Gastrocnemius medialis (tissue), 4 donors: Measurements from ENCODE around the gene FDX1. TPM values are rescaled to one million over a fixed set of nuclear protein-coding genes. Genes with fewer than 3 reads are reported as not detected.

Source experiments
- ATAC-seq, 2 donors: fragments of 150-250 bp; one replicate each; pipeline ENCODE4 v1.9.1; 2016
- DNase-seq, 2 donors: peaks; one replicate each; pipeline ENCODE4 v3.0.0-alpha.2; 2019
- H3K27ac ChIP-seq, 4 donors: fragments of 200-600 bp; sonication (generic); 1 replicate in 1 of 4; 2 replicates in 3 of 4; pipeline ENCODE4 v1.5.1; 2016 to 2018; ENCODE audit warnings: mild to moderate bottlenecking in 2 of 4, moderate library complexity in 1 of 4
- H3K27me3 ChIP-seq, 3 donors: fragments of 200-600 bp; sonication (generic) in 2 of 3; 1 replicate in 1 of 3; 2 replicates in 2 of 3; pipeline versions ENCODE4 v1.5.1 to v1.6.0; 2016 to 2019; ENCODE audit warnings: mild to moderate bottlenecking in 1 of 3, moderate library complexity in 1 of 3
- H3K36me3 ChIP-seq, 2 donors: fragments of 200-600 bp; sonication (generic) in 1 of 2; one replicate each; pipeline ENCODE4 v1.5.1; 2017 to 2018
- H3K4me1 ChIP-seq, 2 donors: fragments of 200-600 bp; sonication (generic) in 1 of 2; one replicate each; pipeline ENCODE4 v1.5.1; 2016 to 2017; ENCODE audit warnings: mild to moderate bottlenecking in 2 of 2
- H3K4me3 ChIP-seq, 4 donors: fragments of 200-600 bp; sonication (generic) in 3 of 4; 1 replicate in 1 of 4; 2 replicates in 3 of 4; pipeline ENCODE4 v1.5.1; 2016 to 2019; ENCODE audit warnings: mild to moderate bottlenecking in 2 of 4
- H3K9me3 ChIP-seq, 3 donors: fragments of 200-600 bp; sonication (generic) in 2 of 3; 1 replicate in 1 of 3; 2 replicates in 2 of 3; pipeline ENCODE4 v1.5.1; 2016 to 2019
- CTCF ChIP-seq, 5 experiments: fragments of 450-650 bp in 3 of 5; fragments of 200-600 bp in 2 of 5; sonication (generic) in 2 of 5; IDR thresholded peaks in 4 of 5; conservative IDR thresholded peaks in 1 of 5; 1 replicate in 4 of 5; 2 replicates in 1 of 5; pipeline ENCODE4 v1.5.1; 2016 to 2019; ENCODE audit warnings: antibody characterized with exemption in 5 of 5, mild to moderate bottlenecking in 3 of 5, moderate library complexity in 3 of 5
- POLR2A ChIP-seq, 2 donors: fragments of 450-650 bp; IDR thresholded peaks; one replicate each; pipeline ENCODE4 v1.6.1; 2017; ENCODE audit warnings: antibody characterized with exemption in 2 of 2, mild to moderate bottlenecking in 2 of 2, moderate library complexity in 2 of 2
- in situ Hi-C, 4 donors: fragments of 200-750 bp; cut with MboI; loops; one replicate each; pipeline versions ENCODE4 v1.15.0 to v1.8.0; 2017; ENCODE audit warnings: low sequenced_read_pairs in 4 of 4
- intact Hi-C: fragments of 100-400 bp; cut with DNase I; formaldehyde crosslinking; loops from one replicate; pipeline ENCODE4 v1.15.1; 2023; ENCODE audit warnings: low total_unique reads
- total RNA-seq, 4 donors: library from RNA; depleted of rRNA; stranded (reverse); fragments of >200 nt; gene quantifications; one replicate each; pipeline versions ENCODE4 v1.1.0 to v1.2.3, GENCODE V29; 2016

FDX1 gene
- total RNA-seq, 4 donors from 2014 or later: 13.3 to 25.0 (median 21.3) TPM

- Histone ChIP-seq H3K9me3 (no peaks in the 10 kb centered on the region), H3K4me3 (no peak overlapping the region), H3K36me3 (peaks cover 0 to 6% of the 10 kb centered on the region in 2 donors), H3K27me3 (no peaks in the 10 kb centered on the region), H3K4me1 (peaks cover 27 to 42% of the 10 kb centered on the region in 2 donors), H3K27ac (peak overlapping the region; percentile 9 to 72 (median 58))
- no peak for TF ChIP-seq CTCF (IDR thresholded peaks at IDR 0.05 in 4 of 5, conservative IDR thresholded peaks at IDR 0.05 in 1 of 5)
- no peak for TF ChIP-seq POLR2A (IDR thresholded peaks at IDR 0.05)
- in situ Hi-C loops: loop anchor here in 2 of 4 donors (10.0 kb wide), 2 partner anchors 61 to 231 kb away; no protein-coding TSS in a partner anchor
- ATAC-seq: peak; percentile 73 to 87
- intact Hi-C loops: loop anchor here (2.0 to 10.0 kb wide), 3 partner anchors 139 to 491 kb away; partner anchors contain the start of genes RDX and ZC3H12C
- peak; percentile 12 to 45 for DNase-seq
These were observed 6.3 kb downstream of the FDX1 start for GRCh38 chr11:110435780-110436717.

- Histone ChIP-seq H3K27me3 (no peaks in the 10 kb centered on the region), H3K36me3 (peaks cover 0 to 9% of the 10 kb centered on the region in 2 donors), H3K27ac (no peak overlapping the region), H3K4me1 (peaks cover 16 to 28% of the 10 kb centered on the region in 2 donors), H3K9me3 (no peaks in the 10 kb centered on the region), H3K4me3 (no peak overlapping the region)
- ATAC-seq: no peak
- in situ Hi-C loops: loop anchor here in 2 of 4 donors (10.0 kb wide), 2 partner anchors 63 to 233 kb away; no protein-coding TSS in a partner anchor
- TF ChIP-seq CTCF (IDR thresholded peaks at IDR 0.05 in 4 of 5, conservative IDR thresholded peaks at IDR 0.05 in 1 of 5) (no peak), POLR2A (IDR thresholded peaks at IDR 0.05) (no peak)
- intact Hi-C loops: loop anchor here (10.0 kb wide), 2 partner anchors 343 to 493 kb away; partner anchors contain the start of gene ZC3H12C
- no peak for DNase-seq
These were observed 8.3 kb downstream of the FDX1 start for GRCh38 chr11:110438017-110438416.

GRCh38 chr11:110445437-110445836, 15.7 kb downstream of the FDX1 start:
- intact Hi-C loops (loop anchor here (5.0 kb wide), 1 partner anchor 787 kb away; no protein-coding TSS in a partner anchor), in situ Hi-C loops (no loop called here)
- DNase-seq: no peak
- peaks cover 0 to 4% of the 10 kb centered on the region in 2 donors for H3K36me3 ChIP-seq
- H3K4me3 ChIP-seq: no peak overlapping the region
- H3K9me3 ChIP-seq: no peaks in the 10 kb centered on the region
- H3K27me3 ChIP-seq: no peaks in the 10 kb centered on the region
- H3K4me1 ChIP-seq: peaks cover 1 to 22% of the 10 kb centered on the region in 2 donors
- TF ChIP-seq POLR2A (IDR thresholded peaks at IDR 0.05) (no peak), CTCF (IDR thresholded peaks at IDR 0.05 in 4 of 5, conservative IDR thresholded peaks at IDR 0.05 in 1 of 5) (no peak)
- H3K27ac ChIP-seq: no peak overlapping the region
- no peak for ATAC-seq

- Histone ChIP-seq H3K4me1 (peaks cover 0 to 22% of the 10 kb centered on the region in 2 donors), H3K9me3 (no peaks in the 10 kb centered on the region), H3K36me3 (peaks cover 0 to 3% of the 10 kb centered on the region in 2 donors), H3K27me3 (no peaks in the 10 kb centered on the region), H3K27ac (no peak overlapping the region), H3K4me3 (no peak overlapping the region)
- DNase-seq (no peak), ATAC-seq (no peak)
- in situ Hi-C loops (no loop called here), intact Hi-C loops (loop anchor here (5.0 kb wide), 1 partner anchor 786 kb away; no protein-coding TSS in a partner anchor)
- TF ChIP-seq CTCF (IDR thresholded peaks at IDR 0.05 in 4 of 5, conservative IDR thresholded peaks at IDR 0.05 in 1 of 5) (no peak), POLR2A (IDR thresholded peaks at IDR 0.05) (no peak)
These were observed 16.3 kb downstream of the FDX1 start for GRCh38 chr11:110446061-110446460.
